ENCODE data around the gene OSCP1. TPM values are rescaled to one million over a fixed set of nuclear protein-coding genes. Genes with fewer than 3 reads are reported as not detected.

Gene OSCP1
- total RNA-seq, 1 experiment from 2014 or later: 3.2 TPM

- H4K20me1 ChIP-seq (ENCODE audit: control insufficient read depth, insufficient read depth, insufficient read length): peaks cover 4% of the 10 kb centered on the region
- Mint-ChIP-seq H3K36me3 (ENCODE audit: insufficient read depth in 1 of 3, low read depth in 3 of 3) (no peaks in the 10 kb centered on the region), H3K4me3 (no peak overlapping the region), H3K27ac (no peak overlapping the region), H3K9me3 (no peaks in the 10 kb centered on the region), H3K27me3 (ENCODE audit: low read depth) (peaks cover 53% of the 10 kb centered on the region), H3K4me1 (peaks cover 6 to 9% of the 10 kb centered on the region in 2 experiments)
- H3K79me2 ChIP-seq (ENCODE audit: insufficient read depth, low read length): no peaks in the 10 kb centered on the region
- H3K14ac ChIP-seq (ENCODE audit: insufficient read depth, low read length): no peak overlapping the region
- H4K91ac ChIP-seq (ENCODE audit: insufficient read length, low read depth, low read length): no peak overlapping the region
- no peak overlapping the region for H3K23ac ChIP-seq (ENCODE audit: insufficient read length, low read depth, low read length)
- H3T11ph ChIP-seq (ENCODE audit: low read length): no peak overlapping the region
- H2BK15ac ChIP-seq (ENCODE audit: low read depth, low read length): no peak overlapping the region
- no peaks in the 10 kb centered on the region for H3K4me1 ChIP-seq (ENCODE audit: insufficient read depth, low read length)
- no peak overlapping the region for H2BK120ac ChIP-seq (ENCODE audit: low read depth, low read length, poor library complexity, severe bottlenecking)
- H3K4me2 ChIP-seq (ENCODE audit: insufficient read depth, insufficient read length, low read length): no peak overlapping the region
- no CpG with 5 or more reads among the region's 5 CpGs for WGBS (ENCODE audit: extremely low coverage, insufficient read length, low lambda C conversion rate)
- no peak for DNase-seq
- no peak overlapping the region for H3K18ac ChIP-seq (ENCODE audit: insufficient read length, low read depth, low read length)
- H3K4ac ChIP-seq (ENCODE audit: low read depth, low read length): no peak overlapping the region
- no peak overlapping the region for H2AK5ac ChIP-seq (ENCODE audit: insufficient read length, low read length)
- no peak overlapping the region for H2BK5ac ChIP-seq (ENCODE audit: insufficient read length, low read length)
- TF ChIP-seq CTCF (conservative IDR thresholded peaks at IDR 0.05): no peak
- no peaks in the 10 kb centered on the region for H3K79me1 ChIP-seq (ENCODE audit: insufficient read depth, low read depth, low read length, poor library complexity, severe bottlenecking)
- no peak overlapping the region for H2BK20ac ChIP-seq (ENCODE audit: low read depth, low read length, poor library complexity, severe bottlenecking)
- no peak overlapping the region for H4K8ac ChIP-seq (replicated peaks; ENCODE audit: insufficient read length, low read depth, low read length)
- no peak overlapping the region for H3K27ac ChIP-seq (ENCODE audit: insufficient read length, low read depth, low read length)
- no peaks in the 10 kb centered on the region for H3K9me3 ChIP-seq (ENCODE audit: control insufficient read depth, low read depth, low read length)
- no peak overlapping the region for H2AFZ ChIP-seq (ENCODE audit: low read length)
- H4K5ac ChIP-seq (ENCODE audit: insufficient read length, low read depth, low read length): no peak overlapping the region
- H3K27me3 ChIP-seq (ENCODE audit: insufficient read depth, low read length): no peaks in the 10 kb centered on the region; the same call in 1 of the 2 replicates
- H2BK12ac ChIP-seq (ENCODE audit: insufficient read length, low read depth, low read length): no peak overlapping the region
- H3K23me2 ChIP-seq (ENCODE audit: insufficient read length, low read depth, low read length, poor library complexity, severe bottlenecking): no peaks in the 10 kb centered on the region
- no peak overlapping the region for H3K56ac ChIP-seq (ENCODE audit: insufficient read length, low read depth, low read length)
- H3K9ac ChIP-seq (ENCODE audit: extremely low read depth, insufficient read length, low read length): no peak overlapping the region
These were observed 26.7 kb upstream of the OSCP1 start for GRCh38 chr1:36476945-36477344.
